HG03521 (cell line): ENCODE measurements around the gene CTTN.

Experiments used
- ATAC-seq: cut with Tn5 transposase; IDR thresholded peaks from one replicate; pipeline ENCODE4 v1.9.1; 2021; ENCODE audit warnings: mild to moderate bottlenecking, moderate library complexity; ENCODE audit not compliant: unreplicated experiment

The CTTN gene

GRCh38 chr11:70424765-70425344 lies 26.5 kb downstream of the CTTN start:
- ATAC-seq = no peak

- ATAC-seq = no peak
Measured at GRCh38 chr11:70427436-70427835, 29.1 kb downstream of the CTTN start.

GRCh38 chr11:70428701-70429427 lies 30.5 kb downstream of the CTTN start:
- ATAC-seq = no peak

- no peak for ATAC-seq
Measured at GRCh38 chr11:70429428-70429705, 31.0 kb downstream of the CTTN start.

- ATAC-seq = no peak
Measured at GRCh38 chr11:70429724-70430521, 31.6 kb downstream of the CTTN start.

GRCh38 chr11:70430671-70431574 lies 32.6 kb downstream of the CTTN start:
- no peak for ATAC-seq

GRCh38 chr11:70431611-70432010 lies 33.3 kb downstream of the CTTN start:
- no peak for ATAC-seq

- no peak for ATAC-seq
Measured at GRCh38 chr11:70432065-70432464, 33.7 kb downstream of the CTTN start.

- no peak for ATAC-seq
Measured at GRCh38 chr11:70432580-70432979, 34.3 kb downstream of the CTTN start.

GRCh38 chr11:70433038-70433437 lies 34.7 kb downstream of the CTTN start:
- ATAC-seq = no peak

GRCh38 chr11:70433526-70433925 lies 35.2 kb downstream of the CTTN start:
- no peak for ATAC-seq

- ATAC-seq = no peak
Measured at GRCh38 chr11:70433966-70434812, 35.9 kb downstream of the CTTN start.

GRCh38 chr11:70434813-70435278 lies 36.5 kb downstream of the CTTN start:
- no peak for ATAC-seq

GRCh38 chr11:70435361-70435760 lies 37.0 kb downstream of the CTTN start:
- ATAC-seq = no peak

- no peak for ATAC-seq
Measured at GRCh38 chr11:70435765-70436500, 37.6 kb downstream of the CTTN start.

- ATAC-seq = no peak
Measured at GRCh38 chr11:70436501-70436860, 38.2 kb downstream of the CTTN start.

- no peak for ATAC-seq
Measured at GRCh38 chr11:70437111-70437784, 38.9 kb downstream of the CTTN start.

- ATAC-seq = no peak
Measured at GRCh38 chr11:70440206-70440605, 41.9 kb downstream of the CTTN start.

- ATAC-seq = no peak
Measured at GRCh38 chr11:70443773-70444030, 45.4 kb downstream of the CTTN start.
